HG03342 (cell line): Measurements from ENCODE around the gene LRRC75A.

Source experiments
- ATAC-seq: cut with Tn5 transposase; IDR thresholded peaks from one replicate; pipeline ENCODE4 v1.9.1; 2021; ENCODE audit warnings: mild to moderate bottlenecking, moderate library complexity; ENCODE audit not compliant: unreplicated experiment

LRRC75A gene

GRCh38 chr17:16435925-16436886 lies 55.8 kb downstream of the LRRC75A start:
- no peak for ATAC-seq

DNA sequence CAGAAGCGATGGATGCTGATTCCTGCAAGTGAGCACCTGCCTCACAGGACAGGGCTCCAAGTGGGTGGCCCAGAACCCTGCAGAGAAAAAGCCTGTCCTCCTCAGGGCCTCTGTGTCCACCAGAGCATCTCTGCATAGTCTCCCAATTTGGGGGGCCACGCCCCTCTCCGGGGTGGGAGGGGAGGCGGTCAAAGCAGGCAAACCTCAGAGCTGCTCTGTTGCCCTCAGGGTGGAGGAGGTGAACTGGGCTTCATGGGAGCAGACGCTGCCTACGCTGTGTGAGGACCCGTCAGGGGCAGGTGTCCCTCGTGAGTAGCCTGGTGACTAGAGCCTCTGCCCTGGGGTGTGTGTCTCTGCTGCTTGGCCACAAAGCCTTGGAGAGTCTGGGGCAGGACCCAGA lies 57.3 kb downstream of the LRRC75A start:
- ATAC-seq = no peak

DNA sequence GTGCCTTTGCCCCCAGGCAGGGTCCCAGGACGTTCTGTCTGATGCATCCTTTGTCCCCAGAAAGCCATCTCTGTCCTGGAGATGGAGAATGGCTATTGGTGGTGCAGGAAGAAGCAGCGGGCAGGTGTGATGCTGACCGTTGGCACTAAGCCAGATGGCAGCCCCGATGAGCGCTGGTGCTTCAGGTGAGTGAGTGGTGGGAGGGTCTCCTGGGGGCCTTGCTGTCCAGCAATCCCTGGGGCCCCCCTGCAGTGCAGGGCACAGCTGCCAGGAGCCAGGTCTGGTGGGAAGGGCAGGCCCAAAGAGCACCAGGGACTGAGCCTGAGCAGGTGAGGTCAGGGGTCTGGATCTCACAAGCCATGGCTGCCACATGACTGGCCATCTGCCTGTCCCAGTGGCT lies 58.5 kb downstream of the LRRC75A start:
- no peak for ATAC-seq

DNA sequence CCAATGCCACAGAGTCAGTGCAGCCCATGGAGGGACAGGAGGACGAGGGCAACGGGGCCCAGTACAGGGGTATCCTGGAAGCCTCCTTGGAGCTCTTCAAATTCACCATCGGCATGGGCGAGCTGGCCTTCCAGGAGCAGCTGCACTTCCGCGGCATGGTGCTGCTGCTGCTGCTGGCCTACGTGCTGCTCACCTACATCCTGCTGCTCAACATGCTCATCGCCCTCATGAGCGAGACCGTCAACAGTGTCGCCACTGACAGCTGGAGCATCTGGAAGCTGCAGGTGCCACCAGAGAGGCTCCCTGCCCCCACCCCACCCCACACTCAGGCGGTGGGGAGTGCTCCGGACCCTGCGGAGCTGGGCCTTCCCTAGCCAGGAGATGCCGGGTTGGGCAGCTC lies 60.0 kb downstream of the LRRC75A start:
- ATAC-seq = no peak

GRCh38 chr17:16430650-16431049 lies 61.3 kb downstream of the LRRC75A start:
- ATAC-seq = no peak

GRCh38 chr17:16429083-16429482 lies 62.9 kb downstream of the LRRC75A start:
- no peak for ATAC-seq

DNA sequence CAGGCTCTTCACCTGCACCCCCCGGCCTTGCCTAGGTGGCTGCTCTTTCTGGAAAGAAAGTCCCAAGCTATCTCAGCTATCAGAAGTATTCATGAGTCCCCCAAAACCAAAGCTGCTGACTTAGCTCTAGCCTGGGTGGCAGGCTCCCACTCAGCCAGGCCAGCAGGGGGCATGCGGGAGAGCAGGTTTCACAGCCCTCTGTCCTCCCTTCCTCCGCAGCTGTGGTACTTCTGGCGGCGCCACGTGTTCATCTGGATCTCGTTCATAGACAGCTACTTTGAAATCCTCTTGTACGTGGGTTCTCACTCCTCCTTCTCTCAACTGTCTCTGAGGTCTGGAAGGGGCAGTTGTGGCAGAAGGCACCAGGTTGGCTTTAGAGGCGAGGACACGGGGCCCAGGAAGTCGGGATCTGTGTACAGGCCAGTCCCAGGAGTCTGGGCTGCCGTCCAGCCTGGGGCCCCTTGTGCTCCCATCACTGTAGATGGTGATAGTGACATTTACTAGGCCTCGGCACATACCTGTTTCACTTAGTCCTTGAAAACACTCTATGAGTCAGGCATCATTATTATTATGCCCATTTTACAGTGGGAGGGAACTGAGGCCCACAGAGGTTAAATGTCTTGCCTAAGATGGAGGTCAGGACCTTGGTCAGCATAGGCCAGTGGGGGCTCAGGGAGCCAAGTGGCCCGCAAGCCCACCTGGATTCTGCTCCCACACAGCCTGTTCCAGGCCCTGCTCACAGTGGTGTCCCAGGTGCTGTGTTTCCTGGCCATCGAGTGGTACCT lies 63.7 kb downstream of the LRRC75A start:
- ATAC-seq = no peak

DNA sequence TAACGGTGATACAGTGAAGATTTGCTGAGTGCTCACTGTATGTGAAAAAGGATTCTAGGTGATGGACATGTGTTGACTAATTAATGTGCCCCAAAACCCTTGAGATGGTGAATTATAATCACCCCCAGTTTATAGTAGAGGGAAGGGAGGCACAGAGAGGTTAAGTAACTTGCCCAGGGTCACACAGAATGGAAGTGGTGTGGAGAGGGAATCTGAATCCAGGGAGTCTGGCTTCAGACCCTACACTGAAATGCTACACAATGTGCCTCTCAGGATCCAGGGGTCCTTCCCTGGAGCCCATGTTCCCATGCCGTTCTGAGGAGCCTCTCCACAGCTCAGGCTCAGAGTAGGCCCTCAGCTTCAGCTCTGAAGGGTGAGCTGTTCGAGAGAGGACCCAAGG lies 65.0 kb downstream of the LRRC75A start:
- ATAC-seq = no peak

DNA sequence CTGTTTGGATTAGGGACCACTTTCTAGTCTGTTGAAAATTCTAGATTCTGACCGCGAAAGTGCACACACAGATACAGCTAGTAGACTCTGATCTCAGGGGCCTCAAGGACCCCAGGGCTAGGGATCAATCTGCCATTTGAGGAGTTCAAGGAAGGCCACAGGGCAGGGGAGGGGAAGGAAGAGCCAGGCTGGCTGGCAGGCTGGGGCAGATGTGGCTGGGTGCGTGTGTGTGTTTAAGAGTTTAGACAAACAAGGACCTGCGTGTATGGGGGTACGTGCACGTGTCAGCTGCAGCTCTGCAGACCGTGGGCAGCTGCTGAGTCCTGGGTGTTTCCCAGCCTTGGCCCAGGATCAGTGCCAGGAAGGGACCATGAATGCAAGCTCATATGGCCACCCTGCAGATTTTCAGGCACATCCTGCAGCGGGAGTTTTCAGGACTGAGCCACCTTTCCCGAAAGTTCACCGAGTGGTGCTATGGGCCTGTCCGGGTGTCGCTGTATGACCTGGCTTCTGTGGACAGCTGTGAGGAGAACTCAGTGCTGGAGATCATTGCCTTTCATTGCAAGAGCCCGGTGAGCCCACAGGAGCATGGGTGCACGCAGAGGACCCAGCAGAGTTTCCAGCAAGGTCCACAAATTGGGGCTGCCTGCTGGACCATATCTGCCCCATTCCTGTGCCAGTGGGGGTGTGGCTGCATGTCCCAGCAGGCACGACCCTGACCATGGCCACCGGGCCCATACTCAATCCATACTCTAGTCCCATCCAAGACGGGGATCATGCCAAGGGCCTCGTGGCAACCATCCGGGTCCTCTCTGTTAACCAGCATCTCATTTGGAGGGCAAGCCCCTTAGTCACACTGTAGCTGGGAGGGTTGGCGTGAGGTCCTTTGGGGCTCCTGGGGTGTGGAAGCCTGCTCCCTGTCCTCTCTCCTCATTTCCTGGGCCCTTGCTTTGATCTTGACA lies 66.0 kb downstream of the LRRC75A start:
- no peak for ATAC-seq

- no peak for ATAC-seq
These were observed 66.8 kb downstream of the LRRC75A start for GRCh38 chr17:16425202-16425601.

DNA sequence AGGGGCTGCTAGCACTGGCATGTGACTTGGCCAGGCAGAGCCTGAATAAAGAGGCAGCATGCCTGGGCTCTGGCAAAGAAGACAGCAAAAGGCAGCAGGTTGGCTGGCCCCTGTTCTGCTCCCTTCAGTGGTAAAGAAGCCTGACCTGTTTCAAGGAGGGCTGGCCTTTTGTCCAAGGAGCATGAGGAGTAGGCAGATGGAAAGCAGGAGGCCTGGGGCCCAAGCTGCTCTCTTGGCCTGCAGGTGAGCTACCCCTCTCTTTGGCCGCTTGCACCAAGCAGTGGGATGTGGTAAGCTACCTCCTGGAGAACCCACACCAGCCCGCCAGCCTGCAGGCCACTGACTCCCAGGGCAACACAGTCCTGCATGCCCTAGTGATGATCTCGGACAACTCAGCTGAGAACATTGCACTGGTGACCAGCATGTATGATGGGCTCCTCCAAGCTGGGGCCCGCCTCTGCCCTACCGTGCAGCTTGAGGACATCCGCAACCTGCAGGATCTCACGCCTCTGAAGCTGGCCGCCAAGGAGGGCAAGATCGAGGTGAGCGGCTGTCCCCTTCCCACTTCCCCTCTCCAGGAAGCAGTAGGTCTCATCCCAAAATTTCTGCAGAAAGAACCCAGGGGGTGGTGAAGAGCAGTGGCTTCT lies 68.6 kb downstream of the LRRC75A start:
- ATAC-seq = no peak

- ATAC-seq = no peak
These were observed 69.6 kb downstream of the LRRC75A start for GRCh38 chr17:16422416-16422815.

DNA sequence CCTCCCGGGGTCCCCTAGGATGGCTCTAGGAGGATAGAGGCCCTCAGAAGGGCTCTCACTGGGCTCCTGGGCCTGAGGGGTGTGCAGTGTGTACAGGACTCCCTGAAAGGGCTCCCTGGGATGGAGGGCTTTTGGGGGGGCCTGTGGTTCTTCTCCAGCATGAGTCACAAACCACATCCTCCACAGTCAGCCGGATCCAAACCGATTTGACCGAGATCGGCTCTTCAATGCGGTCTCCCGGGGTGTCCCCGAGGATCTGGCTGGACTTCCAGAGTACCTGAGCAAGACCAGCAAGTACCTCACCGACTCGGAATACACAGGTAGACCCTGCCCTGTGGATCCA lies 72.1 kb downstream of the LRRC75A start:
- peak; percentile 8 for ATAC-seq

DNA sequence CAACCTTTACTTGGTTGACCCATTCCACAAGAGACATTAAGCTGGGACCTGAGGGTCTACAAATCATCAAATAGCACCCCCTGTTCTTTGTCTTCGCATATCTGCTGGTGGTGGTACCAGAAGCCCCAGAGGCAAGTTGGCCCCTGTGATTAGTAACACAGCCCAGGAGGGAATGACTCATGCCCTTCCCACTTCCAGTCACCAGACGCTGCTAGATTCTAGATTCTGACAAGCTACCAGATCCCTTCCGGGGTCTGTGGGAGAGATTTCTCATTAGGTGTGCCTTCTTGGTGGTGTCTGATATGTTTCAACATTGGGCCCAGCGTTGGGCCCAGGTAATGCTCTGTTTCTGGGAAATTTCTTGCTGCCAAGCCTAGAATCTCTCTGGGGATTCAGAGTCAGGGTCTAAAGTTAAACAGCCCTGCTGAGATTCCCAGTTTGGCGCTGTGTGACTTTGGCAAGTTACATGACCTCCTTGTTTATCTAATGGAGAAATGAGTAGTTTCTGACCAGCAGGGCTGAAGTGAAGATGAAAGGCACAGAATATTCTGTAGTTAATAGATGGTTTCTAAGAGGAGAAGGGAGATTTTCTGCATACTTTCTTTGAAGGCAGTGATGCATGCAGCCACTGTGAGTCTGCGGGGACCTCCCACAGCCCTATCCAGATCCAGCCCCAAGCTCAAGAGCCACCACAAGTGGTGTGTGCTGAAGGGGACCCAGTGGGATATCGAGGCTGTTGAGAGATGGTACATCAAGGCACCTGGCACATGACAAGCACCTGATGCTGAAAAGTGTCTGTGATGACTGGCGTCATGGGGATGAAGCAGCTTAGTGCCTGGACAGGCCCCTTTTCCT lies 72.7 kb downstream of the LRRC75A start:
- peak; percentile 46 for ATAC-seq

GRCh38 chr17:16418685-16419068 lies 73.3 kb downstream of the LRRC75A start:
- ATAC-seq = no peak

GRCh38 chr17:16417896-16418684 lies 73.9 kb downstream of the LRRC75A start:
- no peak for ATAC-seq

DNA sequence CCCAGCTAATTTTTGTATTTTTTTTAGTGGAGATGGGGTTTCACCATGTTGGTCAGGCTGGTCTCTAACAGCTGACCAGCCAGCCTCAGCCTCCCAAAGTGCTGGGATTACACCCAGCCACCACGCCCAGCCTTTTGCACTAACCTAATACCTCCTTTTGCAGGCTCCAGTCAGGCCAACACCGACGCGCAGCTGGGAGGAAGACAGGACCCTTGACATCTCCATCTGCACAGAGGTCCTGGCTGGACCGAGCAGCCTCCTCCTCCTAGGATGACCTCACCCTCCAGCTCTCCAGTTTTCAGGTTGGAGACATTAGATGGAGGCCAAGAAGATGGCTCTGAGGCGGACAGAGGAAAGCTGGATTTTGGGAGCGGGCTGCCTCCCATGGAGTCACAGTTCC lies 74.6 kb downstream of the LRRC75A start:
- ATAC-seq = no peak

DNA sequence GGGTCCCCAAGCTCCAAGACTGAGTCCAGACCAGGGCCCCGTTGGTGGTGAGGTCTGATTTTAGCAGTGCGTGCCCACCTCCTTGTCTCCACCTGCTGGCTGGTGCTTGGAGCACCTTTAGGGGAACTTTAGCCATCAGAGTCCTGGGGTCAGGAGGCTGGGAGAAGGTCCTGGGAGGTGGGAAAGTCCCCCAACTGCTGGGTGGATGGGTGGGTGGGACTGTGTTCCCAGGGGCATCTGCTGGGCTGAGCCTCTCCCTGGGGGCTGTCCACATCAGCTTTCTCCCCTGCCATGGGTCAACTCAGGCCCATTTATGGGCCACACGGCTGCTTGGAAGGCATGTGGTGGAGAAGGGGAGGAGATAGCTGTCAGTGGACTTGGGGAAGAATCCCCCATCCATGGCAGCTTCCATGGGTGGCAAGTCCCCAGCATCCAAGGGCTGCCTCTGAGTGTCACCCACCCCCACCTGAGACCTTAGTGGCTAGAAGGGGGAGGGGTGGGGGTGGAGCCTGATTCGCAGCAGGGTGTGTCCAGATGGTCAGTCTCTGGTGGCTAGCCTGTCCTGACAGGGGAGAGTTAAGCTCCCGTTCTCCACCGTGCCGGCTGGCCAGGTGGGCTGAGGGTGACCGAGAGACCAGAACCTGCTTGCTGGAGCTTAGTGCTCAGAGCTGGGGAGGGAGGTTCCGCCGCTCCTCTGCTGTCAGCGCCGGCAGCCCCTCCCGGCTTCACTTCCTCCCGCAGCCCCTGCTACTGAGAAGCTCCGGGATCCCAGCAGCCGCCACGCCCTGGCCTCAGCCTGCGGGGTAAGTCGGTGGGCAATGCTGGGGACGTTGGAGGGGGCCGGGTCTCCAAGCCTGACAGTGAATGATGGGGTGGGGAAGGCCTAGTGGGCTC lies 76.7 kb downstream of the LRRC75A start, which contains the start of gene TRPV2:
Gene TRPV2, plus strand, starts transcription at position 541 of the 894 bp plus-strand sequence. CDS start 2,098 bp downstream, outside the sequence.
- peak; percentile 38 for ATAC-seq
